GM18511 (cell line): ENCODE results near the gene WNK2.

Experiments
- ATAC-seq: cut with Tn5 transposase; IDR thresholded peaks from one replicate; pipeline ENCODE4 v1.9.1; 2021; ENCODE audit warnings: mild to moderate bottlenecking, moderate library complexity; ENCODE audit not compliant: unreplicated experiment

WNK2 gene

GRCh38 chr9:93303258-93303771, 119.4 kb downstream of the WNK2 start:
- no peak for ATAC-seq

GRCh38 chr9:93303806-93304573, 120.1 kb downstream of the WNK2 start:
- no peak for ATAC-seq

- ATAC-seq = no peak
Observed at GRCh38 chr9:93304574-93305496, 120.9 kb downstream of the WNK2 start.

- ATAC-seq = no peak
Observed at GRCh38 chr9:93305497-93306020, 121.6 kb downstream of the WNK2 start.

GRCh38 chr9:93306081-93306480, 122.1 kb downstream of the WNK2 start:
- no peak for ATAC-seq

GRCh38 chr9:93306579-93307091, 122.7 kb downstream of the WNK2 start:
- no peak for ATAC-seq

- no peak for ATAC-seq
Observed at GRCh38 chr9:93307468-93308157, 123.7 kb downstream of the WNK2 start.

GRCh38 chr9:93308158-93308602, 124.2 kb downstream of the WNK2 start:
- ATAC-seq = no peak

- ATAC-seq = no peak
Observed at GRCh38 chr9:93308676-93309075, 124.7 kb downstream of the WNK2 start.

- ATAC-seq = no peak
Observed at GRCh38 chr9:93309889-93310425, 126.0 kb downstream of the WNK2 start.

GRCh38 chr9:93315118-93315517, 131.2 kb downstream of the WNK2 start:
- no peak for ATAC-seq

- no peak for ATAC-seq
Observed at GRCh38 chr9:93315960-93316359, 132.0 kb downstream of the WNK2 start.

GRCh38 chr9:93316726-93317494, 133.0 kb downstream of the WNK2 start:
- no peak for ATAC-seq

- no peak for ATAC-seq
Observed at GRCh38 chr9:93317495-93318094, 133.7 kb downstream of the WNK2 start.

GRCh38 chr9:93318480-93318879, 134.5 kb downstream of the WNK2 start:
- ATAC-seq = no peak

GRCh38 chr9:93319301-93319991, 135.5 kb downstream of the WNK2 start:
- no peak for ATAC-seq

GRCh38 chr9:93319992-93320500, 136.1 kb downstream of the WNK2 start:
- ATAC-seq = no peak

GRCh38 chr9:93320591-93321219, 136.8 kb downstream of the WNK2 start:
- no peak for ATAC-seq
